Stomach smooth muscle (tissue), 2 donors: ENCODE results near the gene ACBD3.

Source experiments
- H3K27ac ChIP-seq: one replicate; pipeline ENCODE4 v1.7.0; 2013; ENCODE audit warnings: mild to moderate bottlenecking, low read length, inconsistent platforms
- H3K27me3 ChIP-seq, 2 donors: one replicate each; pipeline ENCODE4 v1.7.0; 2013; ENCODE audit warnings: low read length in 2 of 2; ENCODE audit not compliant: insufficient read depth in 2 of 2, control insufficient read depth in 1 of 2
- H3K36me3 ChIP-seq, 2 donors: one replicate each; pipeline ENCODE4 v1.7.0; 2013; ENCODE audit warnings: low read length in 2 of 2; ENCODE audit not compliant: control insufficient read depth in 2 of 2, insufficient read depth in 2 of 2
- H3K4me1 ChIP-seq: one replicate; pipeline ENCODE4 v1.7.0; 2013; ENCODE audit warnings: low read length; ENCODE audit not compliant: control insufficient read depth, insufficient read depth
- H3K4me3 ChIP-seq, 2 donors: one replicate each; pipeline ENCODE4 v1.7.0; 2013; ENCODE audit warnings: low read length in 2 of 2
- H3K9ac ChIP-seq, 2 donors: one replicate each; pipeline ENCODE4 v1.7.0; 2013; ENCODE audit warnings: low read length in 2 of 2, mild to moderate bottlenecking in 1 of 2
- H3K9me3 ChIP-seq, 2 donors: one replicate each; pipeline ENCODE4 v1.7.0; 2013; ENCODE audit warnings: low read length in 2 of 2; ENCODE audit not compliant: control insufficient read depth in 2 of 2
- donor health status: healthy.
- donor health status: Pancreatic carcinoma.

The ACBD3 gene

DNA sequence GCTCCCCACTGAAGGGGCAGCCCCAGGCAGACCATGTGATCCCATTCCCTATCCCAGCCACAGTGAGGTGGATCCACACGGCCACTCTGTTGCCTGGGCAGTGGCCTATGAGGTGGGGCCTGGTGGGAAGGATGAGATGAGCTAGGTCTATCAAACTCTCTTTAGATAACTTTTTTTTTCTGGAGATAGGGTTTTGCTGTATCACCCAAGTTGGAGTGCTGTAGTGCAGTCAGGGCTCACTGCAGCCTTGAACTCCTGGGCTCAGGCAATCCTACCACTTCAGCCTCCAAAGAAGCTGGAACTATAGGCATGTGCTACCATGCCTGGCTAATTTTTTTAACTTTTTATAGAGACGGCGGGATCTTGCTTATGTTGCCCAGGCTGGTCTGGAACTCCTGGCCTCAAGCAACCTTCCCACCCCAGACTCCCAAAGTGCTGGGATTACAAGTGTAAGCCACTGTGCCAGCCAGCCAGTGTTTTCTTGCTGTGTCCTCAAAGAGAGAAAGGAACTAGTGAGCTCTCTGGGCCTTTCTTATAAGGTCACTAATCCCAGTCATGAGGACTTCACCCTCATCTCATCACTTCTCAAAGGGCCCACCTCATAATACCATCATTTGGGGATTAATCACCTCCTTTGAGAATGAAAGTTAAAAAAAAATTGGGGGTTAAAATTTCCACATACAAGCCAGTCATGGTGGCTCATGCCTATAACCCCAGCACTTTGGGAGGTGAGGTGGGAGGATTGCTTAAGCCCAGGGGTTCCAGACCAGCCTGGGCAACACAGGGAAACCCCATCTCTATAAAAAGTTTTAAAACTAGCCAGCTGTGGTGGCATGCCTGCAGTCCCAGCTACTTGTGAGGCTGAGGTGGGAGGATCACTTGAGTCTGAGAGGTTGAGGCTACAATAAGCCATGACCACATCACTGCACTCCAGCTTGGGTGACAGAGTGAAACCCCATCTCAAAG, 87.4 kb downstream of the ACBD3 start:
- H3K27ac ChIP-seq, result no peak overlapping the region
- H3K9me3 ChIP-seq, result no peaks in the 10 kb centered on the region
- H3K4me1 ChIP-seq, result peaks cover 6% of the 10 kb centered on the region
- peaks cover 0 to 2% of the 10 kb centered on the region in 2 donors for H3K27me3 ChIP-seq
- no peaks in the 10 kb centered on the region for H3K36me3 ChIP-seq
- H3K9ac ChIP-seq, result no peak overlapping the region
- no peak overlapping the region for H3K4me3 ChIP-seq

DNA sequence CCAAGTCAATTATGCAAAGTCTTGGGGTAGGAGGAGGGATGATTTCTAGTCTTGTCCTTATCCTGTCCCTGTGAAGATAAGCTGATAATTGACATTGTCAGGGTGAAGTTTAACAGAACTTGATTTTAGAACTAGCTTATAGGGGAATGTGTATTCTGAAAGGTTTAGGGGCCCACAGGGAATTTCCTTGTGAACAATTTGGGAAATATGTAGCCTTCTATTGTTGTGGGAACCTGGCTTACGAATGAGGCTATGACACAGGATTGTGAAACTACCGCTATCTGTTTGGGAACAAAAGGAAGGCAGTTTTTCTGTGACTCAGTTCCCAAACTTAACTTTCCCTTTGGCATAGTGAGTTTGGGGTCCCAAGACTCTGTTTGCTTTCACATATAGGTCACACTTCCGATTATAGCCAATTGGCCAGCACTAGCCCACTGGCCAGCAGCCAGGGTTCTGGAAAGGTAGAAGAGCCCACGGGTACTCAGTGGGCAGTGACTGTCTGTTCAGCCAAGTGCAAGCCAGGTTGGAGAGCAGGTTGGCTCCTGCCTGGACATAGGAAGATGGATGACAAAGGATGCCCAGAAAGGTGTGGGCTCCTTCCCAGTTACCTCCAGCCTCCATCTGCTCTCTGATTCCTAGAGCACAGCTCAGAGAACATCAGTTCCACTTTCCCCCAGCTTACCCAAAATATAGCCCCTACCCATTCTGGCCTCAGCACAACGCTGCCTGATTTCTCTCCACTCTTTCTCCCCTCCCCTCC, 88.5 kb downstream of the ACBD3 start:
- no peaks in the 10 kb centered on the region for H3K36me3 ChIP-seq
- peaks cover 0 to 2% of the 10 kb centered on the region in 2 donors for H3K27me3 ChIP-seq
- no peaks in the 10 kb centered on the region for H3K9me3 ChIP-seq
- no peak overlapping the region for H3K4me3 ChIP-seq
- no peak overlapping the region for H3K9ac ChIP-seq
- no peak overlapping the region for H3K27ac ChIP-seq
- peaks cover 6% of the 10 kb centered on the region for H3K4me1 ChIP-seq

DNA sequence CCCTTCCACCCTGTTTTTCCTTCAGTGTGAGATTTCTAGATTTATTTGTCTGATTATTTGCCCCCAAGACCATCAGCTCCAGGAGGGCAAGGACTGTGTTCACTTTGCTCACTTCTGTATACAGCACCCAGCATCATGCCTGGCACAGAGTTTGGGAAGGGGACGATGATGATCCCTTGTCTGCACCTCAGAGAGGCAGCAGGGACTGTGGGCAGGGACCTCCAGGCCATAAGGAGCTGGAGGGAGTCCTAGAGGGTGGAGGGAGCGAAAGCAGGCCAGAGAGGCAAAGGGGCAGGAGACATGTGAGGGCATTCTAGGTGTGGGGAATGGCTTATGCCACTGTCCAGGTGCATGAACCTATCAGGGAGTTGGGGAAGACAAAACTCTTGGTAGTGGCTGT, 91.3 kb downstream of the ACBD3 start:
- peaks cover 0 to 2% of the 10 kb centered on the region in 2 donors for H3K27me3 ChIP-seq
- no peaks in the 10 kb centered on the region for H3K9me3 ChIP-seq
- no peak overlapping the region for H3K9ac ChIP-seq

More for the DNA sequence above, 91.3 kb downstream of the ACBD3 start:
- Histone ChIP-seq H3K36me3 (no peaks in the 10 kb centered on the region), H3K27ac (no peak overlapping the region), H3K4me1 (no peaks in the 10 kb centered on the region), H3K4me3 (no peak overlapping the region)
